ENCODE data around the gene NTRK3.
"Not testable (repeated sequence)": the region's sequence is repeated elsewhere in the genome, so short reads cannot be mapped to it uniquely, and the experiment has no call there.

GRCh38 chr15:88072133-88072532 is 184.4 kb downstream of the NTRK3 start:
- not testable (repeated sequence) for TF ChIP-seq CTCF (optimal IDR thresholded peaks at IDR 0.05 in 1 of 3, IDR thresholded peaks at IDR 0.05 in 1 of 3, conservative IDR thresholded peaks at IDR 0.05 in 1 of 3; ENCODE audit: extremely low read depth in 1 of 3, insufficient read depth in 2 of 3, low read length in 3 of 3); EZH2 (IDR thresholded peaks at IDR 0.05; ENCODE audit: low read length)
